ENCODE data around the gene MCF2L2.

DNA sequence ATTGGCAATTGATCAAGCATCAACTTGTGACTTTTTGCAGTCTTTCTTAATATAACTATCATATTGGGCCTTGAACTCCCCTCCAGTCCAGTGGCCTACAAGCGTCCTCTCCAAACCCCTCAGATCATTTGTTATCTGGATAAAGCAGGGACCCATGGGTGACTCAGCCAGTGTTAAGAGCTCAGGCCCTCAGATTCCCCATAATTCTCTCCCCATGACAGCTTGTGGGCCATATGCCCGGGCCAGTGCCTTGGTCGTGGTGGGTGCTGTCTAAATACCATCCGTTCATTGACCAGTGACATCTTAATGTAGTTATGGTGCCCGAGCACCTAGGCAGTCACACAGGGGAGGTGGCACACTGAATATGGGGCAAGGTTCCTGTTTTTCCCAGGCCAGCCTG, 18.1 kb downstream of the MCF2L2 start:
- TF ChIP-seq, protein P1, sequence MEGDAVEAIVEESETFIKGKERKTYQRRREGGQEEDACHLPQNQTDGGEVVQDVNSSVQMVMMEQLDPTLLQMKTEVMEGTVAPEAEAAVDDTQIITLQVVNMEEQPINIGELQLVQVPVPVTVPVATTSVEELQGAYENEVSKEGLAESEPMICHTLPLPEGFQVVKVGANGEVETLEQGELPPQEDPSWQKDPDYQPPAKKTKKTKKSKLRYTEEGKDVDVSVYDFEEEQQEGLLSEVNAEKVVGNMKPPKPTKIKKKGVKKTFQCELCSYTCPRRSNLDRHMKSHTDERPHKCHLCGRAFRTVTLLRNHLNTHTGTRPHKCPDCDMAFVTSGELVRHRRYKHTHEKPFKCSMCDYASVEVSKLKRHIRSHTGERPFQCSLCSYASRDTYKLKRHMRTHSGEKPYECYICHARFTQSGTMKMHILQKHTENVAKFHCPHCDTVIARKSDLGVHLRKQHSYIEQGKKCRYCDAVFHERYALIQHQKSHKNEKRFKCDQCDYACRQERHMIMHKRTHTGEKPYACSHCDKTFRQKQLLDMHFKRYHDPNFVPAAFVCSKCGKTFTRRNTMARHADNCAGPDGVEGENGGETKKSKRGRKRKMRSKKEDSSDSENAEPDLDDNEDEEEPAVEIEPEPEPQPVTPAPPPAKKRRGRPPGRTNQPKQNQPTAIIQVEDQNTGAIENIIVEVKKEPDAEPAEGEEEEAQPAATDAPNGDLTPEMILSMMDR (IDR thresholded peaks at IDR 0.05 in 8 of 11, conservative IDR thresholded peaks at IDR 0.05 in 3 of 11): no peak
- no peak for TF ChIP-seq POLR2A (IDR thresholded peaks at IDR 0.05)

Data from spleen (tissue), 7 donors.